HCT116 (cell line): ENCODE results near the gene TMEM134.

Source experiments
- CBX3 ChIP-seq: IDR thresholded peaks from 2 replicates; pipeline ENCODE4 v1.6.1; 2012; ENCODE audit warnings: low read depth
- CTCF ChIP-seq, 3 experiments: fragments of 200-600 bp in 1 of 3; sonication (generic) in 1 of 3; IDR thresholded peaks in 2 of 3; conservative IDR thresholded peaks in 1 of 3; 2 replicates each; pipeline ENCODE4 v1.5.1; 2012 to 2017; ENCODE audit warnings: low read depth in 2 of 3, low read length in 2 of 3, antibody characterized with exemption in 1 of 3, borderline replicate concordance in 1 of 3, control low read depth in 1 of 3, mild to moderate bottlenecking in 1 of 3, mixed read lengths in 1 of 3, mixed run types in 1 of 3, moderate library complexity in 1 of 3; ENCODE audit not compliant: insufficient read depth in 1 of 3
- ELF1 ChIP-seq: IDR thresholded peaks from 2 replicates; pipeline ENCODE4 v1.6.1; 2012; ENCODE audit warnings: low read depth, borderline replicate concordance
- EZH2 ChIP-seq: fragments of 200-600 bp; sonication (generic); IDR thresholded peaks from 2 replicates; pipeline ENCODE4 v1.6.1; 2017; ENCODE audit warnings: antibody characterized with exemption, mixed run types
- EZH2phosphoT487 ChIP-seq: fragments of 200-600 bp; IDR thresholded peaks from 2 replicates; pipeline ENCODE4 v1.6.1; 2018; ENCODE audit warnings: antibody characterized with exemption, borderline replicate concordance
- JUND ChIP-seq: IDR thresholded peaks from 2 replicates; pipeline ENCODE4 v1.6.1; 2012
- MAX ChIP-seq: IDR thresholded peaks from 2 replicates; pipeline ENCODE4 v1.6.1; 2012
- POLR2A ChIP-seq: IDR thresholded peaks from 2 replicates; pipeline ENCODE4 v1.7.0; 2011; ENCODE audit warnings: borderline replicate concordance; ENCODE audit not compliant: insufficient read depth, insufficient read length; ENCODE audit errors: extremely low read depth
- REST ChIP-seq: IDR thresholded peaks from 2 replicates; pipeline ENCODE4 v1.6.1; 2012; ENCODE audit warnings: low read depth
- SP1 ChIP-seq: IDR thresholded peaks from 2 replicates; pipeline ENCODE4 v1.6.1; 2012; ENCODE audit warnings: low read depth
- TCF7L2 ChIP-seq: IDR thresholded peaks from 2 replicates; pipeline ENCODE4 v1.7.0; 2011; ENCODE audit warnings: borderline replicate concordance, inconsistent platforms; ENCODE audit not compliant: insufficient read depth, insufficient read length; ENCODE audit errors: extremely low read depth
- ZBTB33 ChIP-seq: IDR thresholded peaks from 2 replicates; pipeline ENCODE4 v1.6.1; 2011; ENCODE audit warnings: mild to moderate bottlenecking, low read length, moderate library complexity; ENCODE audit not compliant: insufficient replicate concordance; ENCODE audit errors: extremely low read depth
- ZNF274 ChIP-seq: fragments of 200-500 bp; sonication (Bioruptor generic); IDR thresholded peaks from 2 replicates; pipeline ENCODE4 v1.6.1; 2014; ENCODE audit warnings: mild to moderate bottlenecking, low read depth, low read length, inconsistent platforms

GRCh38 chr11:67491276-67492068 is 22.4 kb upstream of the TMEM134 start:
- no peak for TF ChIP-seq TCF7L2
- no peak for TF ChIP-seq CTCF (IDR thresholded peaks at IDR 0.05 in 2 of 3, conservative IDR thresholded peaks at IDR 0.05 in 1 of 3; ENCODE audit: borderline replicate concordance in 1 of 3, insufficient read depth in 1 of 3, low read depth in 2 of 3, low read length in 2 of 3)
- no peak for TF ChIP-seq ZBTB33
- no peak for TF ChIP-seq JUND
- no peak for TF ChIP-seq CBX3
- TF ChIP-seq MAX, result no peak
- TF ChIP-seq REST, result no peak
- no peak for TF ChIP-seq ZNF274
- no peak for TF ChIP-seq ELF1
- TF ChIP-seq SP1, result no peak
- no peak for TF ChIP-seq EZH2
- TF ChIP-seq POLR2A, result no peak
- no peak for TF ChIP-seq EZH2phosphoT487
